GM21528 (cell line): ENCODE data around the gene IL32.
A peak's percentile ranks its signal among the peaks of the same experiment; 100 is the strongest.

Experiments used
- ATAC-seq: cut with Tn5 transposase; IDR thresholded peaks from one replicate; pipeline ENCODE4 v1.9.1; 2021; ENCODE audit warnings: mild to moderate bottlenecking, moderate library complexity; ENCODE audit not compliant: unreplicated experiment, low FRiP score

Gene IL32

GRCh38 chr16:3088450-3088849 lies 23.0 kb downstream of the IL32 start:
- ATAC-seq, result no peak

- ATAC-seq, result no peak
Measured at GRCh38 chr16:3088925-3089716, 23.7 kb downstream of the IL32 start.

GRCh38 chr16:3089717-3090592 lies 24.5 kb downstream of the IL32 start:
- ATAC-seq, result no peak

- ATAC-seq, result no peak
Measured at GRCh38 chr16:3091551-3091950, 26.1 kb downstream of the IL32 start.

- ATAC-seq, result no peak
Measured at GRCh38 chr16:3092501-3092941, 27.1 kb downstream of the IL32 start.

- no peak for ATAC-seq
Measured at GRCh38 chr16:3094289-3095027, 29.0 kb downstream of the IL32 start.

- ATAC-seq, result no peak
Measured at GRCh38 chr16:3095869-3096268, 30.4 kb downstream of the IL32 start.

- ATAC-seq, result no peak
Measured at GRCh38 chr16:3096362-3096761, 30.9 kb downstream of the IL32 start.

GRCh38 chr16:3097266-3097665 lies 31.8 kb downstream of the IL32 start:
- no peak for ATAC-seq

GRCh38 chr16:3098459-3099394 lies 33.3 kb downstream of the IL32 start, which contains the start of gene ZSCAN10:
Gene ZSCAN10 (minus strand): TSS chr16:3099294. CDS start chr16:3092937, 6,357 bp downstream.
- ATAC-seq, result no peak

GRCh38 chr16:3099395-3099731 lies 33.9 kb downstream of the IL32 start:
- no peak for ATAC-seq

GRCh38 chr16:3099732-3100499 lies 34.5 kb downstream of the IL32 start:
- ATAC-seq, result peak; percentile 41

GRCh38 chr16:3101018-3101840 lies 35.8 kb downstream of the IL32 start:
- ATAC-seq, result no peak

GRCh38 chr16:3101841-3102470 lies 36.5 kb downstream of the IL32 start:
- ATAC-seq, result no peak

GRCh38 chr16:3106205-3106928 lies 40.9 kb downstream of the IL32 start:
- ATAC-seq, result peak; percentile 79

- no peak for ATAC-seq
Measured at GRCh38 chr16:3112058-3112880, 46.8 kb downstream of the IL32 start, which contains the start of gene ZNF205. Gene ZNF205 (plus strand): TSS chr16:3112586. CDS start chr16:3113431, 845 bp downstream.
